Measurements from ENCODE around the gene NUDCD3.

The NUDCD3 gene

DNA sequence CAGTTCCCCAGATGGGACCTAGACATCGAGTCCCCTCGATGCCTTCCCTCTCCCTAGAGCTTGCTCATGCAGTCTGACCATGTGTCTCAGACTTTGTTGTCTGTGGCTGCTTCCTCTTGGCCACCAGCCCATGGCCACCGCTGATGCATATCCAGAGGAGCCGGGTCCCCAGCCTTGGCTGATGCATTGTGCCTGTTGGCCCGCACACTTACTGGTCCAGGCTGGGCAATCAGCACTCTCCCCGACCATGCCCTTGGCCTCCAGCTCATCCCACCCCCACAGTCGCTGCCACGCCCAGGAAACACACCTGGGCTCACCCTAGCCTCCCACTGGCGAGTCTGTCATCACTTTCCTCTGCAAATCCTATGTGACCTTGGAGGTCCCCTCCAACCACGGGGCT, 40.5 kb upstream of the NUDCD3 start:
- no peak for DNase-seq
- Mint-ChIP-seq H3K36me3 (peaks cover 0 to 2% of the 10 kb centered on the region in 2 donors), H3K27me3 (peaks cover 0 to 4% of the 10 kb centered on the region in 2 donors), H3K4me3 (no peak overlapping the region), H3K9me3 (peaks cover 1 to 5% of the 10 kb centered on the region in 2 donors), H3K4me1 (peaks cover 9 to 10% of the 10 kb centered on the region in 2 donors), H3K27ac (no peak overlapping the region)
- ATAC-seq (replicated peaks): peak in 1 of 2 donors; percentile 39

DNA sequence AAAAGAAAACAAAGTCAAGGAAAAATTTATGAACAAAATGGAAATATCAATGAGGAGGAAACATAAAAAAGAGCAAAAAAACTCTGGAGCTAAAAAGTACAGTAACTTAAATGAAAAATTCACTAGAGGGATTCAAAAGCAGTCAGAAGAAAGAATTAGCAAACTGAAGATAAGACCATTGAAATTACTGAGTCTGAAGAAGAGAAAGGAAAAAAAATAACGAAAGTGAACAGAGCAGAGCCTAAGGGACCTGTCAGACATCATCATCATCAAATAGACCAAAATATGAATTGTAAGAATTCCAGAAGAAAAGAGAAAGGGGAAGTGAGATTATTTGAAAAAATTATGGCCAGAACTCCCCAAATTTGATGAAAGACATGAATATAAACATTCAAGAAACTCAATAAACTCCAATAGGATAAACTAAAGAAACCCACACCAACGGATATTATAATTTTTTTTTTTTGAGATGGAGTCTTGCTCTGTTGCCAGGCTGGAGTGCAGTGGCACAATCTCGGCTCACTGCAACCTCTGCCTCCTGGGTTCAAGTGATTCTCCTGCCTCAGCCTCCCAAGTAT, 34.4 kb upstream of the NUDCD3 start:
- peaks cover 13 to 16% of the 10 kb centered on the region in 2 donors for H3K9me3 Mint-ChIP-seq
- peaks cover 7 to 13% of the 10 kb centered on the region in 2 donors for H3K36me3 Mint-ChIP-seq
- H3K27me3 Mint-ChIP-seq: peaks cover 14 to 15% of the 10 kb centered on the region in 2 donors
- ATAC-seq (replicated peaks): no peak
- H3K27ac Mint-ChIP-seq: no peak overlapping the region
- DNase-seq: no peak
- no peaks in the 10 kb centered on the region for H3K4me1 Mint-ChIP-seq
- no peak overlapping the region for H3K4me3 Mint-ChIP-seq

DNA sequence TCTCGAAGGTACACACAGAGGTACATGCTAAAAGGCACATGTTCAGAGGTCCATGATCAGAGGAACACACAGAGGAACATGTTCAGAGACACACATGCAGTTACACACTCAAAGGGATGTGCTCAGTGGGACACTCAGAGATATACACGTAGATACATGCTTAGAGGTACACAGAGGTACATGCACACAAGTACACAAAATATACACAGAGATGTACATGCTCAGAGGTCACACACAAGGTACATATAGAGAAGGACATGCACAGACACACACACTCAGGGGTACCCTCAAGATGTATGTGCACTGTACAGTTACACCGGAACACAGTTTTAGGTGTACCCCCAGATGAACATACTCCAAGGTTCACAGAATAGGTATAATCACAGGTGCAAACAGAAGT, 31.9 kb upstream of the NUDCD3 start:
- Mint-ChIP-seq H3K27me3 (peaks cover 14 to 23% of the 10 kb centered on the region in 2 donors), H3K27ac (no peak overlapping the region), H3K36me3 (peaks cover 7 to 13% of the 10 kb centered on the region in 2 donors), H3K9me3 (peaks cover 11 to 13% of the 10 kb centered on the region in 2 donors), H3K4me1 (no peaks in the 10 kb centered on the region), H3K4me3 (no peak overlapping the region)
- no peak for ATAC-seq (replicated peaks)
- no peak for DNase-seq

DNA sequence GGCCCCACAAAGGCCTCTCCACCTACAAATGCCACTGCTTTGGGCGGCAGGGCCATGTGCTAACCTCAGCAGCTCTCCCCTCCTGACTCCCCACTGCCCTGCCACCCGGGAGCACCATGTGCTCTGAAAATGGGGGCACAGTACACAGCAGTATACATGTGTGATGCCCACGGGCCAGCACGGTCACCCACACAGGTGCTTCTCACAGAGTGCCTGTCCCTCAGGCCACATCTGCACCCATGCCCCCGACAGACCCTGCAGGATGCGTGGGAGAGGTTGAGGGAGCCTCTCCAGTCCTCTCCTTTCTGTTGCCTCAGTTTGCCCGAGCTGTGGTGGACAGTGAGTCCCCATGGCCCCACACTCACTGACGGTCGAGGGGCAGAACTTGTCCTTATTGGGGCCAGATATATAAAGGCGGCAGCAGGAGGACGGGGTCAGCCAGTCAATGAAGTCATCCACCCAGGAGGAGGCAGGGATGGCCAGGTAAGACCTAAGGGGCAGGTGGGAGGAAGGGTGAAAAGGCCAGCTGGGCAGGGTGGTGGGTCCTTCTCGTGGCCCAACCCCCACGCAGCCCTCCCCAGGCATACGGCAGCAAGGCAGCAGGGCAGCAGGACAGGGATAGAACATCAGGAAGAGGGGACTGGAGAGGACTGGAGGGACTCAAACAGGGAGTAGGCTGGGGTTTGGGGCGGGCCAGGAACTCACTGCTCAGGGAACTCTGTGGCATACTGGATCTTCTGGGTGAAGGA, 31.1 kb upstream of the NUDCD3 start:
- DNase-seq (no peak), ATAC-seq (replicated peaks) (no peak)
- Mint-ChIP-seq H3K36me3 (peaks cover 7 to 13% of the 10 kb centered on the region in 2 donors), H3K4me1 (no peaks in the 10 kb centered on the region), H3K9me3 (peaks cover 11 to 13% of the 10 kb centered on the region in 2 donors), H3K27ac (no peak overlapping the region), H3K27me3 (peaks cover 14 to 24% of the 10 kb centered on the region in 2 donors), H3K4me3 (no peak overlapping the region)

DNA sequence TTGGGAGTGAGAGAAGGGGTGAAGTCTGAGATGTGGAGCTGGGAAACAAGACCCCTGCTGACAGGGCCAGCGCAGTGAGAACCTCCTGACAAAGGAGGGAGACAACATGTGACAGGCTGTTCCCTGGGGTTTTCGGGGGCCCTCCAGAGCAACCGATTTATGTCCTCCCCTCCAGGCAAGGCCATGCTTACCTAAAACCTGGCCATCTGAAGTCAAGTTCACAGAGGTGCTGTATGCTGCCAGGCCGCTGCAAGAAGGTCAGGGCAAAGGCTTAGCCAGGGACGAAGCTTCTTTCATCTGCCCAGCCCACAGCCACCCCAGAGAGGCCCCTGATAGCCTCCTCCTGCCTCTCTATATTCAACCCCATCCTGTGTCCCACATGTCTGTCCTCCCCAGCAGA, 30.1 kb upstream of the NUDCD3 start:
- peaks cover 14 to 32% of the 10 kb centered on the region in 2 donors for H3K27me3 Mint-ChIP-seq
- H3K36me3 Mint-ChIP-seq: peaks cover 4 to 8% of the 10 kb centered on the region in 2 donors
- no peak overlapping the region for H3K4me3 Mint-ChIP-seq
- no peak overlapping the region for H3K27ac Mint-ChIP-seq
- H3K9me3 Mint-ChIP-seq: peaks cover 8 to 10% of the 10 kb centered on the region in 2 donors
- DNase-seq: no peak
- ATAC-seq (replicated peaks): no peak
- no peaks in the 10 kb centered on the region for H3K4me1 Mint-ChIP-seq

DNA sequence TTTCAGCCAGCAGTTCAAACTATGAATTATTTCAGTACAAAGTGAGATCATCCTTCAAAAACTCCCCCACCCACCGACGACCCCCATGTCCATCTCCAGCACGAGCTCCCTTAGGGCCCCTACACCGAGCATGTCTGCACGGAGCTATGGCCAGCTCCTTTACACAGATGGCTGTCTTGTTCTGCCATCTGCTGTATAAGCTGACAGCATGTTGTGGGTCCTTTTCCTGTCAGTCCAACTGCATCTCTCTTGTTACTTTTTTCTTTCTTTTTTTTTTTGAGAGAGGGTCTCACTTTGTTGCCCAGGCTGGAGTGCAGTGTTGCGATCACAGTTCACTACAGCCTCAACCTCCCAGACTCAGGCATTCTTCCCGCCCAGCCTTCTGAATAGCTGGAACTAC, 29.1 kb upstream of the NUDCD3 start:
- H3K27me3 Mint-ChIP-seq: peaks cover 14 to 32% of the 10 kb centered on the region in 2 donors
- no peak overlapping the region for H3K27ac Mint-ChIP-seq
- no peak for ATAC-seq (replicated peaks)
- peaks cover 0 to 4% of the 10 kb centered on the region in 2 donors for H3K36me3 Mint-ChIP-seq
- no peaks in the 10 kb centered on the region for H3K4me1 Mint-ChIP-seq
- no peak overlapping the region for H3K4me3 Mint-ChIP-seq
- H3K9me3 Mint-ChIP-seq: peaks cover 4 to 5% of the 10 kb centered on the region in 2 donors
- DNase-seq: no peak

DNA sequence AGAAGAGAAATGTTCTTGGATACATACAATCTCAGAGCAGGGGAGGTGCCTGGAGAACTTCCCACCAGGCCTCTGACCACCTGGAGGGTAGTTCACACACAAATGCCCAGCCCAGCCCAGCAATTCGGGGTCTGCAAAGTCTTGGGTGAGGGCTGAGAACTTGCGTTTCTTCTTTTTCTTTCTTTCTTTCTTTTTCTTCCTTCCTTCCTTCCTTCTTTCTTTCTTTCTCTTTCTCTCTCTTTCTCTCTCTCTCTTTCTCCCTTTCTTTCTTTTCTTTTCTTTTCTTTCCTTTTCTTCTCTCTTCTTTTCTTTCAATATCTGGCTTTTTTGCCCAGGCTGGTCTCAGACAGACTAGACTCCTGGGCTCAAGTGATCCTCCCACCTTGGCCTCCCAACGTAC, 28.3 kb upstream of the NUDCD3 start:
- DNase-seq: no peak
- no peak overlapping the region for H3K27ac Mint-ChIP-seq
- H3K4me3 Mint-ChIP-seq: no peak overlapping the region
- H3K27me3 Mint-ChIP-seq: peaks cover 16 to 32% of the 10 kb centered on the region in 2 donors
- no peak for ATAC-seq (replicated peaks)
- no peaks in the 10 kb centered on the region for H3K9me3 Mint-ChIP-seq
- H3K4me1 Mint-ChIP-seq: no peaks in the 10 kb centered on the region
- H3K36me3 Mint-ChIP-seq: no peaks in the 10 kb centered on the region

DNA sequence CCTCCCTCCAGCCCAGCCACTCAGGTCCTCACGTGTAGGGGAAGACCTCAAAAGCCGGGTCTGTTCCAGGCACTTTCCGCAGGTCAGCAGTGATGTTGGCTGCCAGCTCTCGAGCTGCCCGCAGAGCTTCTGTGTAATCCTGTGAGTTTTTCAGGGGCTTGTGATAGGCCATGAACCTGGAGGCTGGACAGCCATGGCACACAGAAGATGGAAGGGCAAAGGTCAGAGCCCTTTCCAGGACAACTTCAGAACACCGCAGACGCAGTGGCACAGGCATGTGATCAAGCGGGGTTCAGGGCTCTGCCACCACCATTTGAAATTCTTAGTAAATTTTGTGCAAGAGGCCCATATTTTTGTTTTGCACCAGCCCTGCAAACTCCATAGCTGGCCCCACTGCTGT, 26.7 kb upstream of the NUDCD3 start:
- Mint-ChIP-seq H3K9me3 (no peaks in the 10 kb centered on the region), H3K27me3 (peaks cover 18 to 37% of the 10 kb centered on the region in 2 donors), H3K4me3 (no peak overlapping the region), H3K27ac (no peak overlapping the region), H3K36me3 (no peaks in the 10 kb centered on the region), H3K4me1 (no peaks in the 10 kb centered on the region)
- no peak for ATAC-seq (replicated peaks)
- no peak for DNase-seq

DNA sequence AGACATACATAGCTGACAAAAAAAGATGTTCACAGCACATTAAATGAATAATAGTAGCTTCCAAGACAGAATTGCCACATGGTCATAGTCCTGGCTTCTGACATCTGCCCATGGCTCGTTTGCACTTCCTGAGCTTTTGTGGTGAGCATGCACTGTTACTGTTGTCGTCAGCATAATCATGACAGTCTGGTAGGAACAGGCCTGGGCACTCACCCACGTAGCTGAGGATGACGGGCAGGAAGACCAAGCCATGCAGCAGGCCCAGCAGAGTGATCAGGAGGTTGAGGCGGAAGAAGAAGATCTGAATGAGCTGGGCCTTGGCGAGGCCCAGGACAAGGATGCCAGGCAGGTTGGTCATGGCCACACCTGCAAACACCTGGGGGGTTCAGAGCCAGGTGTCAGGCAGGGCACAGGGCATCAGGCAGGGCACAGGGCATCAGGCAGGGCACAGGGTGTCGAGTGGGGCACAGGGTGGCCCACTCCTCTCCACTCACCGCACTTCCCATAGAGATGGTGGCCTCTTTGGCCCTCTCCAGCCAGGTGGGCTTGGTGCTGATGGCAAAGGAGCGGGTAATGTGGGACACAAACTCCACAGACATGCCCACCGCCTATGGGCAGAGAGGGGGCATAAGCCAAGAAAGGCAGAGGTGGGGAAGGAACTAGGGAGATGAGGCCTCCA, 25.3 kb upstream of the NUDCD3 start:
- H3K4me3 Mint-ChIP-seq: no peak overlapping the region
- H3K9me3 Mint-ChIP-seq: no peaks in the 10 kb centered on the region
- peaks cover 14 to 36% of the 10 kb centered on the region in 2 donors for H3K27me3 Mint-ChIP-seq
- DNase-seq: no peak
- ATAC-seq (replicated peaks): no peak
- no peak overlapping the region for H3K27ac Mint-ChIP-seq
- H3K4me1 Mint-ChIP-seq: no peaks in the 10 kb centered on the region
- no peaks in the 10 kb centered on the region for H3K36me3 Mint-ChIP-seq

DNA sequence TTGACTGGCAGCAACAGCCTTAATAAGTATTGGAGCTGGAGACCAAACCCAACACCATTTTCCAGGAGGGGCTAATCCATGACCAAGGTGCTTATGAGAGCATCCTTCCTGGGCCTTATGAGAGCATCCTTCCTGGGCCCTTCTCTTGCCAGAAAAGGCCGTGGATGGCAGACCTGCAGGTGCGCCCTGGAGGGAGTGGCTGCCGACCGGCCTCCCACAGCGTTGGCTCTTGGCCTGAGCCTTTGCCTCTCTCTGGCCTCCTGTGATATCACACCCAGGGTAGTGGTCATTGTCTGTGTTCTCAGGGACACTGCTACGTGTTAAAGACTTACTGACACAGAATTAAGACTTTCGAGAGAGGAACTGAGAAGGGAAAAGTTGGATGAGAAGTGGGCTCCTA, 22.3 kb upstream of the NUDCD3 start:
- no peaks in the 10 kb centered on the region for H3K9me3 Mint-ChIP-seq
- H3K4me3 Mint-ChIP-seq: no peak overlapping the region
- H3K27ac Mint-ChIP-seq: no peak overlapping the region
- no peak for ATAC-seq (replicated peaks)
- DNase-seq: no peak
- peaks cover 14 to 26% of the 10 kb centered on the region in 2 donors for H3K27me3 Mint-ChIP-seq
- no peaks in the 10 kb centered on the region for H3K36me3 Mint-ChIP-seq
- H3K4me1 Mint-ChIP-seq: peaks cover 0 to 2% of the 10 kb centered on the region in 2 donors

DNA sequence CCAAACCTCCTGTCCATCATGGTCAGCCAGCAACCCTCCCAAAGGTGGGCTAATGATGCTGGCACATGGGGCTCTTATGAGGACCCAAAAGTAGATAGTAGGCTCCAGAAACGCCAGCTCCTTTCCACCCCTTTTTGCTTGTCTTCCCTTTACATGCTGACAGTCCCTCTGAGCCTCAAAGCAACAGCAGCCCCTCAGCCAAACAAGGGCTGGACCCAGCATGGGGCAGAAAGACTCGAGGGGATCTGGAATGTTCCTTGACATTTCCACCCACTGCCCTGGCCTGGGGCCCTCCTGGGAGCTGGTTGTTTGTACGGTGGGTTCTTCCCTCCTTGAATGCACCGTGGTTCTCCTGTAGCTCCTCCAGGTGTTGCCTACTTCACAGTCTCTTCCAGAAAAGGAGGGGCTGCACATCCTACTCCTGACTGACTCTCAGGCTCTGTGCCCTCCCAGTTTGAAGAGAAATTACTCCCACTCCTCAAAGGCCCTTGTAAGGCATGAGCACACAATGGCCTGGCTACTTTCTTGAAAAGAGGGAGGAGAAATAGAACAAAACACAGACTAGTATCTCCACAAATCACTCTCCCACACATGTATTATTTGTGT, 21.5 kb upstream of the NUDCD3 start:
- Mint-ChIP-seq H3K4me1 (peaks cover 0 to 2% of the 10 kb centered on the region in 2 donors), H3K36me3 (no peaks in the 10 kb centered on the region), H3K27me3 (peaks cover 14 to 26% of the 10 kb centered on the region in 2 donors), H3K4me3 (no peak overlapping the region), H3K27ac (no peak overlapping the region), H3K9me3 (no peaks in the 10 kb centered on the region)
- ATAC-seq (replicated peaks) (no peak), DNase-seq (no peak)

DNA sequence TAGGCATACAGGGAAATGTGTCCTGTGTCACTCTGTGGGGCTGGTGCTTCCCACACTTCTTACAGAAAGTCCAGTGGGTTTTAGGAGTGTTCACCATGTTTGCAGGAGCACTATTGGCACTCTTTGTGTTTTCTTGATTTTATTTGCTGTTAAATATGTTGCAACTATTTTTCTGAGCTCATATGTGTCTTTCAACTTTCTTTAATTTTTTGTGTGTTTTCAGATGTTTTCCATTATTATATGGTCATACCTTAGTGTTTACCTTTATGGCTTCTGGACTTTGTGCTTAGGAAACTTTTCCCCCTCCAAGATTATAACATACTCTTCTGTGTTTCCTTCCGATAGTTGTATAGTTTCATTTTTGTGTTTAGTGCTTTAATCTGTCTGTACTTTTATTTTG, 20.8 kb upstream of the NUDCD3 start:
- no peak for ATAC-seq (replicated peaks)
- peaks cover 14 to 22% of the 10 kb centered on the region in 2 donors for H3K27me3 Mint-ChIP-seq
- H3K36me3 Mint-ChIP-seq: peaks cover 0 to 2% of the 10 kb centered on the region in 2 donors
- no peak overlapping the region for H3K4me3 Mint-ChIP-seq
- H3K4me1 Mint-ChIP-seq: peaks cover 0 to 2% of the 10 kb centered on the region in 2 donors
- H3K27ac Mint-ChIP-seq: no peak overlapping the region
- H3K9me3 Mint-ChIP-seq: peaks cover 0 to 5% of the 10 kb centered on the region in 2 donors
- DNase-seq: no peak

DNA sequence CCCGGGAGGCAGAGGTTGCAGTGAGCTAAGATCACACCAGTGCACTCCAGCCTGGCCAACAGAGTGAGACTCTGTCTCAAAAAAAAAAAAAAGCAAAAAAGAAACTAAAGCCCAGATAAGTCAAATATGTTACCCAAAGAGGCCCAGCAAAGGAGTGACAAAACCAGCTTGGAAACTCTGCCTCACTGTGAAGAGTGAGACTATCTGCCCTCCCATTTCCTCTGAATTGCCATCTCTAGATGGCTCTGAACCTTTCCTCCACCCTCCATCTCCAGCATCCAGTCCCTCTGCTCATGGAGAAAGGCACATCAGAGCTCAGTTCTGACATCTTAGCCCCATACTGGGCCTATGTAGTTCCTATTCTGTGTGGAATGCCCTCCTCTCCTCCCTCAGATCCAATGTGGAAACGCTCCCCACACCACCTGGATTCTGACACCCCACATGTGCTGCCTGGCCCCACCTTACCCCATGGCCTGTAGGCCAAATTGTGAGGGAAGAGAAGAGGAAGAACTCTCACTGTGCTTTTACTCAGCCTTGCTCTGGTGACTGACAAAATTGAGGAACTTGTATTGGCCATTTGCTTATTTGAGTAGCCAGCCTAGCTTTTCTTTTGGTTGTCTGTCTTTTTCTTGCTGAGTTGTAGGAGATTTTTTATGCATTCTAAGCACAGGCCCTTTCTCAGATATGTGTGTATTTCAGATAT, 18.0 kb upstream of the NUDCD3 start:
- Mint-ChIP-seq H3K9me3 (peaks cover 4 to 8% of the 10 kb centered on the region in 2 donors), H3K27ac (peak overlapping the region; percentile 27), H3K4me1 (peaks cover 0 to 2% of the 10 kb centered on the region in 2 donors), H3K27me3 (peaks cover 10 to 17% of the 10 kb centered on the region in 2 donors), H3K4me3 (no peak overlapping the region), H3K36me3 (peaks cover 0 to 4% of the 10 kb centered on the region in 2 donors)
- DNase-seq (no peak), ATAC-seq (replicated peaks) (peak in 1 of 2 donors; percentile 43)

Measured in stimulated activated naive B cell treated with anti-CD40 and anti-IgM and Interleukin-4, amounts not matched to agents 10 μg/mL and 1 μg/mL and 100 μg/mL, for 72 hours (primary cell).